Fibroblast of mammary gland (primary cell): ENCODE results near the gene GUCY1B1.

Experiments
- DNase-seq: peaks from one replicate; pipeline ENCODE4 v3.0.0-alpha.2; 2010; ENCODE audit warnings: low read depth
- H3K4me3 ChIP-seq: 2 replicates; pipeline ENCODE4 v1.5.1; 2011; ENCODE audit warnings: low read depth, mild to moderate bottlenecking, low read length, moderate library complexity; ENCODE audit not compliant: control insufficient read depth
- CTCF ChIP-seq: conservative IDR thresholded peaks from 2 replicates; pipeline ENCODE4 v1.5.1; 2011; ENCODE audit warnings: low read depth, low read length, inconsistent platforms; ENCODE audit not compliant: control insufficient read depth, insufficient read depth

The GUCY1B1 gene

GRCh38 chr4:155837203-155837796 lies 78.5 kb downstream of the GUCY1B1 start:
- DNase-seq: no peak
- no peak overlapping the region for H3K4me3 ChIP-seq
- TF ChIP-seq CTCF: no peak

- no peak overlapping the region for H3K4me3 ChIP-seq
- no peak for DNase-seq
- TF ChIP-seq CTCF: no peak
Measured at GRCh38 chr4:155842080-155842479, 83.3 kb downstream of the GUCY1B1 start.

- no peak for TF ChIP-seq CTCF
- DNase-seq: no peak
- H3K4me3 ChIP-seq: no peak overlapping the region
Measured at GRCh38 chr4:155846929-155847328, 88.1 kb downstream of the GUCY1B1 start.

- no peak for TF ChIP-seq CTCF
- DNase-seq: no peak
- H3K4me3 ChIP-seq: no peak overlapping the region
Measured at GRCh38 chr4:155849042-155849441, 90.2 kb downstream of the GUCY1B1 start.

- TF ChIP-seq CTCF: no peak
- no peak overlapping the region for H3K4me3 ChIP-seq
- DNase-seq: no peak
Measured at GRCh38 chr4:155853189-155853588, 94.4 kb downstream of the GUCY1B1 start.

GRCh38 chr4:155854582-155855226 lies 95.9 kb downstream of the GUCY1B1 start:
- peak; percentile 30 for DNase-seq
- TF ChIP-seq CTCF: no peak
- no peak overlapping the region for H3K4me3 ChIP-seq
